RWPE2 (cell line): ENCODE results near the gene SBNO2.

Source experiments
- ATAC-seq: fragments of 200-7000 bp; cut with Tn5 transposase; 3 replicates; pipeline ENCODE4 v1.9.1; 2021; ENCODE audit warnings: low read depth
- DNase-seq: peaks from one replicate; pipeline ENCODE4 v3.0.0-alpha.2; 2020; ENCODE audit warnings: low spot score
- H3K27ac ChIP-seq: fragments of 450-650 bp; 2 replicates; pipeline ENCODE4 v1.5.1; 2017; ENCODE audit warnings: mild to moderate bottlenecking; ENCODE audit not compliant: poor library complexity, severe bottlenecking
- H3K27me3 ChIP-seq: fragments of 250-450 bp; sonication (Bioruptor Pico); 2 replicates; pipeline ENCODE4 v1.5.1; 2021; ENCODE audit warnings: mild to moderate bottlenecking, moderate library complexity; ENCODE audit not compliant: insufficient read depth, poor library complexity, severe bottlenecking
- H3K36me3 ChIP-seq: fragments of 250-450 bp; sonication (Bioruptor Pico); 2 replicates; pipeline ENCODE4 v1.5.1; 2020; ENCODE audit warnings: low read depth, mild to moderate bottlenecking, moderate library complexity
- H3K4me1 ChIP-seq: fragments of 250-450 bp; sonication (Bioruptor Pico); 2 replicates; pipeline ENCODE4 v1.5.1; 2021; ENCODE audit warnings: mild to moderate bottlenecking, moderate library complexity; ENCODE audit not compliant: insufficient read depth, poor library complexity, severe bottlenecking
- H3K4me3 ChIP-seq: fragments of 250-450 bp; sonication (Bioruptor Pico); 2 replicates; pipeline ENCODE4 v1.5.1; 2021; ENCODE audit warnings: mild to moderate bottlenecking, moderate library complexity; ENCODE audit not compliant: severe bottlenecking
- H3K9me3 ChIP-seq: fragments of 250-450 bp; sonication (Bioruptor Pico); 2 replicates; pipeline ENCODE4 v1.5.1; 2021; ENCODE audit warnings: mild to moderate bottlenecking, moderate library complexity; ENCODE audit not compliant: severe bottlenecking
- TF ChIP-seq, protein P1 (sequence below): fragments of 450-650 bp; IDR thresholded peaks from one replicate; pipeline ENCODE4 v1.5.1; 2017; ENCODE audit warnings: mild to moderate bottlenecking, moderate library complexity; ENCODE audit not compliant: poor library complexity, severe bottlenecking

The SBNO2 gene

DNA sequence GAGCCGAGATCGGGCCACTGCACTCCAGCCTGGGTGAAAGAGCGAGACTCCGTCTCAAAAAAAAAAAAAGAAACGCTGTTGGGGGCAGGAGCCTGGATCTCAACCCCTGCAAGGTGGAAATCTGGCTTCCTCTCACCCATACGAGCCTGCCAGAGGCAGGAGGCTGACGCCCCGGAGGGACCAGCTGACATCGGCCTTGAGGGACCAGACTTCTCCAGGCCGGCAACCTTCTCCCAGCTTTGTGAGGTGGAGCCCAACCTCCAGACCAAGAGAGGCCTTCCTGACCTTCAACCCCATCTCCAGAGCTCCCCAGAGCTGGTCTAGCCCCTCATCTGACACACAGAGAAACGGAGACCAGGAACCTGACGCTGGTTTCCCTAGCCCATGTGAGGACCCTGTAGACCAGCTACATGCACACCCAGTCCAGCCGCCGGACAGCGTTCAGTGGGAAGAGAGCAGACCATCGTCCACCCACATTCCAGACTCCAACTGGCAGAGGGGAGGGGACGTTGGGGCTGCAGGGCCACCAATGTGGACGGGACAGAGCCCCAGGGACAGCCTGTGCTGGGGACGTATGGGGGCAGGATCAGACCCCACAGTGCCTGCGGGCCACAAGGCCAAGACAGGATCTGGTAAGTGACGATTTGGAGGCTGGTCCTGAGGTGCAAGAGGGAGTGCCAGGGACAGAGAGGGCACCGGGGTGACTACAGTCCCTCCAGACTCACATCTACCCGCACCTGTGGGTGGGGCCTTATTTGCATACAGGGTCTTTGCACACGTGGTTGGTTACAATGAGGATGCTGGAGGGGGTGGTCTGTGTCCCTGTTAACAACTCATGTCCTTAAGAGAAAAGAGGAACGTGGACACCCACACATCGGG lies 11.4 kb downstream of the SBNO2 start:
- Histone ChIP-seq H3K4me3 (no peak overlapping the region), H3K9me3 (no peaks in the 10 kb centered on the region), H3K27me3 (no peaks in the 10 kb centered on the region), H3K4me1 (no peaks in the 10 kb centered on the region), H3K27ac (no peak overlapping the region), H3K36me3 (peaks cover 19% of the 10 kb centered on the region)
- TF ChIP-seq, protein P1, sequence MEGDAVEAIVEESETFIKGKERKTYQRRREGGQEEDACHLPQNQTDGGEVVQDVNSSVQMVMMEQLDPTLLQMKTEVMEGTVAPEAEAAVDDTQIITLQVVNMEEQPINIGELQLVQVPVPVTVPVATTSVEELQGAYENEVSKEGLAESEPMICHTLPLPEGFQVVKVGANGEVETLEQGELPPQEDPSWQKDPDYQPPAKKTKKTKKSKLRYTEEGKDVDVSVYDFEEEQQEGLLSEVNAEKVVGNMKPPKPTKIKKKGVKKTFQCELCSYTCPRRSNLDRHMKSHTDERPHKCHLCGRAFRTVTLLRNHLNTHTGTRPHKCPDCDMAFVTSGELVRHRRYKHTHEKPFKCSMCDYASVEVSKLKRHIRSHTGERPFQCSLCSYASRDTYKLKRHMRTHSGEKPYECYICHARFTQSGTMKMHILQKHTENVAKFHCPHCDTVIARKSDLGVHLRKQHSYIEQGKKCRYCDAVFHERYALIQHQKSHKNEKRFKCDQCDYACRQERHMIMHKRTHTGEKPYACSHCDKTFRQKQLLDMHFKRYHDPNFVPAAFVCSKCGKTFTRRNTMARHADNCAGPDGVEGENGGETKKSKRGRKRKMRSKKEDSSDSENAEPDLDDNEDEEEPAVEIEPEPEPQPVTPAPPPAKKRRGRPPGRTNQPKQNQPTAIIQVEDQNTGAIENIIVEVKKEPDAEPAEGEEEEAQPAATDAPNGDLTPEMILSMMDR = no peak
- DNase-seq (no peak), ATAC-seq (no peak)

GRCh38 chr19:1161716-1162115 lies 12.4 kb downstream of the SBNO2 start:
- Histone ChIP-seq H3K36me3 (peaks cover 12% of the 10 kb centered on the region), H3K4me1 (no peaks in the 10 kb centered on the region), H3K9me3 (no peaks in the 10 kb centered on the region), H3K4me3 (no peak overlapping the region), H3K27me3 (no peaks in the 10 kb centered on the region), H3K27ac (no peak overlapping the region)
- ATAC-seq (peak; percentile 82), DNase-seq (peak; percentile 76)
- TF ChIP-seq, protein P1 = no peak

- H3K9me3 ChIP-seq = no peaks in the 10 kb centered on the region
- no peak for ATAC-seq
- H3K27me3 ChIP-seq = no peaks in the 10 kb centered on the region
- DNase-seq = no peak
- H3K4me3 ChIP-seq = no peak overlapping the region
- H3K27ac ChIP-seq = no peak overlapping the region
- TF ChIP-seq, protein P1 = no peak
- H3K4me1 ChIP-seq = peaks cover 11% of the 10 kb centered on the region
- H3K36me3 ChIP-seq = peaks cover 6% of the 10 kb centered on the region; the same call in 1 of the 2 replicates
Measured at GRCh38 chr19:1159864-1160595, 14.0 kb downstream of the SBNO2 start.

GRCh38 chr19:1158885-1159448 lies 15.1 kb downstream of the SBNO2 start:
- H3K36me3 ChIP-seq = peaks cover 11% of the 10 kb centered on the region

More at GRCh38 chr19:1158885-1159448, 15.1 kb downstream of the SBNO2 start:
- Histone ChIP-seq H3K27me3 (no peaks in the 10 kb centered on the region), H3K9me3 (no peaks in the 10 kb centered on the region), H3K4me1 (peaks cover 14% of the 10 kb centered on the region), H3K4me3 (no peak overlapping the region), H3K27ac (no peak overlapping the region)
- TF ChIP-seq, protein P1 = no peak
- DNase-seq = no peak
- ATAC-seq = no peak
